Ramos (cell line): ENCODE data around the gene MAJIN.

Experiments used
- in situ Hi-C: fragments of 300-500 bp; cut with MboI; formaldehyde crosslinking; loops from one replicate; pipeline ENCODE4 v1.14.3; 2022; ENCODE audit warnings: low sequenced_read_pairs; ENCODE audit not compliant: unreplicated experiment

Gene MAJIN

DNA sequence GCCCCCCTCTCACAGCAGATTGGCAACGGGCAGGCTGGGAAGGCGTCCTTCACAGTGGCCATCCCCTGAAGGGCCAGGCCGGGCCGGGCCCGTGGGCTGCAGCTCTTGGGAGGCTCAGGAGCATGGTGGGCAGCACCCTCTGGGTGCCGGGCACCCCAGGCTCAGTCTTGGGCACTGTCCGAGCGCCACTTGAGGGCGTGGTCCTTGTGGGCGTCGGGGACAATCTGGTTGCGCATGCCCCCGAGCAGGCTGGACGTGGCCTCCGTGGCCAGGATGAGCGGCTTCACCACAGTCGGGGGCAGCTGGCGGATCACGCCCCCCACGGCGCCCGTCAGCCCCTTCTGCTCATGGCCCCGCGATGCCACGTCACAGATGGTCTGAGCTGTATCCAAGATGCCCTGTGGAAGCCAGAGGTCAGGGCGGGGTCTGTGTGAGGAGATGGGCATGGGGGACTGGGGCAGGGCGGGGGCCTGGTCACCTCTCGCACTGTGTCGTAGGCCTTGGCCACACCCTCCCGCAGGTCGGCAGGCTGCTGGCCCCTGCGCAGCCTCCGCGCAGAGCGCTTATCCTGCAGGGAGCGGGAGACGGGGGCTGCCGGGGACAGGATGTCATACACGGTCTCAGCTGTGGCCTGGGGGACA lies 77.0 kb downstream of the MAJIN start:
- in situ Hi-C loops, result loop anchor here (5.0 kb wide), 1 partner anchor 48 kb away; no protein-coding TSS in a partner anchor

DNA sequence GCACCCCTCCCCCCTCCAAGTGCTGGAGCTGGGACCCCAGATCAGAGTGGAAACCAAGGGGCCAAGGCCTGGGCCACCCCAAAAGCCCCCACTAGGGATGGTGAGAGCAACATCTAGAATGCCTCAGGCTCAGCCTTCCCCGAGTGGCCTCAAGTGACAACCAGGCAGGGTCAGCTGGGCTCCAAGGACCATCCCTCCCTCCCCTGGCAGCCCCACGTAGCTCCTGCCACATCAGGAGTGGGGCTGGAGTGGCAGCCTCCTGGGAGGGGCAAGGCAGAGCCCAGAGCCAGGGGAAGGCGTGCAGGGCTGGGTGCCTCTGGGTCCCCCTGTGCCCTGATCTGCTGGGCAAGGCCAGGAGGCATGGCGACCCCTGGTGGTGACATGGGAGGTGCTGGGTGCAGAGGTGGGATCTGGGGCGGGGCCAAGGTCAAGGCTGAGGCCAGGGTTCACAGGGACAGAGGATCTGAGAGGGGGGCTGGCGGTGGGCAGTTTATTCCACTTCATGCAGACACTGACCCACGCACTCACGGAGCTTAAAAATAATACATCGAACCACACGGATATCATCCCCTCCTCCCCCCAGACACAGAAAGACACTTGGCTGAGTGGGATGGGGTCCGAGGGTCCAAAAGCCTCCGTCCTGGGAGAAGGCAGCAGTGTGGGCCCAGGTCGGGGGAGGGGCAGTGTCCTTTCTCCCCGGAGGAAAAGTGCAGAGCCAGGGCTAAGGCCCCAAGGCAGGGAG lies 77.7 kb downstream of the MAJIN start:
- in situ Hi-C loops, result loop anchor here (5.0 kb wide), 1 partner anchor 47 kb away; no protein-coding TSS in a partner anchor

DNA sequence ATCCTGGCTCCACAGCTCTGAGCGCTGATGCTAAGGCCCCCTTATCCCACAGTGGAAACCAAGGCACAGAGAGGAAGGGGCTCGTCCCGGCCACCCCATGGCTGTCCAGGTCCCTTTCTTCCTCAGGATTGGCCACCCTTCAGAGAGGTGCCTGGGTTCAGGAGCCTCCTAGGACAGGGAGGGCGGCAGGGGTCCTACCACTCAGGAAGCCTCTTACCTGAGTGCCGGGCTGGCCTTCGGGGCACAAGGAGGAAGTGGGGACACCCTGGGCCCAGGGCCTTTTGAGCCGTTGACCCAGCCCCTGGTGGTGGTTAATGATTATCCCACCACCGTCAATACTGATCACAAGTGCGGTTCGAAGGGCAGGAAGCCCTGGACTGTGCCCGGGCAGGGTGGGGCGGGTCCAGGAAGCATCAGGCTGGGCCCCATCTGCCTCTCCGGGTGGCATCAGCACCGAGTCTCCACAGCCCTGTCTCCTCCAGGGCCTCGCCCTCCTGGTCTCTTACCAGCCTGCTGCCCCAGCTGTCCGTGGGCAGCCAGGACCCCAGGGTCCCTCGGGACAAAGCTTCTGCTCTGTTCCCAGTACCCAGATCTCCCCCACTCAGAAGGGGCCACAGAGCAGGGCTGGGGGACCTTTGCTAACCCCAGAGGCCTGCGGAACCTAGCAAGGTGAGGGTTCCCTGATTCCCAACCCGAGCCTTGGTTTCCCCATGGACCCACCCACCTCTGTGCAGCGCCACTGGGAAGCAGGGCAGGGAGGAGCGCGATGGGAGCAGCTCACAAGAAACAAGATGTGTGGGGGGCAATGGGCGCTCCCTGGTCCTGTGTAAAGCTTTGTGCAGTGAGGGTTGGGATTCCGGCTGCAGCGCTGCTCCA lies 78.5 kb downstream of the MAJIN start:
- in situ Hi-C loops, result loop anchor here (5.0 kb wide), 1 partner anchor 46 kb away; no protein-coding TSS in a partner anchor

DNA sequence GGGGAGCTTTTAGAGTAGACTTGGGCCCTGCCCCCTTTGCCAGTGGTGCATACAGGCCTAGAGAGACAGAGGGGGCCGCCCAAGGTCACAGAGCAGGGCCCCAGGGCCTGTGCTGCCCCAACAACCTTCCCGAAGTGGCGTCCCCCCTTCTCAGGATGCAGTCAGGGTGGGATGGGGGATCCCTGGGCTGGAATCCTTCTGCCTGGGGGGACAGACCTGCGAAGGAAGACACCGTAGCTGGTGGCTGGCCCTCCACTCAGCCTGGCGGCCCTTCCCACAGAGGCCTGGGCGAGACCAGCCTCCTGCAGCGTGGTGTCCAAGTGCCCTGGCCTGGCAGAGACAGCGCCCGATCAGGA lies 79.1 kb downstream of the MAJIN start:
- in situ Hi-C loops, result loop anchor here (5.0 kb wide), 1 partner anchor 46 kb away; no protein-coding TSS in a partner anchor

- in situ Hi-C loops, result loop anchor here (5.0 kb wide), 1 partner anchor 45 kb away; no protein-coding TSS in a partner anchor
Measured at GRCh38 chr11:64892411-64892831, 79.5 kb downstream of the MAJIN start.

GRCh38 chr11:64891880-64892279 lies 80.0 kb downstream of the MAJIN start:
- in situ Hi-C loops, result loop anchor here (5.0 kb wide), 1 partner anchor 45 kb away; no protein-coding TSS in a partner anchor

- in situ Hi-C loops, result loop anchor here (5.0 kb wide), 1 partner anchor 44 kb away; no protein-coding TSS in a partner anchor
Measured at GRCh38 chr11:64891215-64891848, 80.6 kb downstream of the MAJIN start.

DNA sequence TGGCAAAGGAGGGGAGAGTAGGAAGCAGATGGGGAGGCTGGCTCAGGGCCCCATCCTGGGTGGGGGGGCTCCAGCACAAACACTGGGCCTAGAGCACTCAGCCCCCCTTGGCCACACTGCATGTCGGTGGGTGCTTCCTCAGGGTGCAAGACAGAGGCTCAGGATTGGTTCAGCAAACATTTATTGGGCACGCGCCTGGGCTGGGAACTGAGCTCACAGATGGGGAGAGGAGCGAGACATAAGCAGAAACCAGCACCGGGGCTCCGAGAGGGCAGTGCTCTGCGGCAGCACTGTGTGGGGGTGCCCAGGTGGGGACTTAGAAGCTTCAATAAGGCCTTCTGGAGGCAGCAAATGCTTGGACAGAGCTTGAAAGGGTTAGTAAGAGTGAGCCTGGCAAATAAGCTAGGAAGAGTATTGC lies 81.4 kb downstream of the MAJIN start:
- in situ Hi-C loops, result loop anchor here (5.0 kb wide), 1 partner anchor 43 kb away; no protein-coding TSS in a partner anchor

DNA sequence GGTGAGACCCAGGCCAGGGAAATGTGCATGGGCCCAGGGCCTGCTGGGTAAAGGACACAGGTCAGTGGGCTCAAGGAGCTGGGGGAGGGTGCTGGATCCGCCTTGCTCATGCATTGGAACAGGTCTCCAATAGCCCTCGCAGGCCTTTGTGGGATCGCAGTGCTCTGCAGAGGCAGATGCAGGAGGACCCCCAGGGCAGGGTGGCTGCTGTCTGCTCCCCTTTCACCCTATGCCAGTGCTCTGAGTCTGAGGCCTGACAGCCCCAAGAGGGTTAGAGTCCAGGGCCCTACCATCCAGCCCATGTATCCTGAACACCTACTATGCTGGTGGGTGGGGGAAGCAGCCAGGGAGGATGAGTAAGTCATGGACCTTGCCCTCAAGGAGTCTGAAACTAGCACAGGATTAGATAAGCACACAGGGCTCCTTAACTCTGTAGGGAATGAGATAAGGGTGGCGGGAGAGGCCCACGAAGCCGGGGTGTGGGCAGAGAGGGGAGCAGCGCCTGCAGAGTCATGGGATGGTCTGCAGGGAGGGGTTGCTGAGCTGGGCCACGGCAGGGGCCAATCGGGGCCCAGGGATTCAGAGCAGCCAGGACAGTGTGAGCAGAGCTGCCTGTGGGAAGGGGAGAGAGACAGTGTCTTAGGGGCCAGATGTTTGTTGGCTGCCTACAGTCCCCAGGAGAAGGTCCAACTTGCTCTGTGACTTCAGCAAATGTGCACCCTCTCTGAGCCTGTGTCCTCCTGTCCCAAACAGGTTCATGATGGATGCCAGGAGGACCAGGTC lies 83.0 kb downstream of the MAJIN start:
- in situ Hi-C loops, result no loop called here

DNA sequence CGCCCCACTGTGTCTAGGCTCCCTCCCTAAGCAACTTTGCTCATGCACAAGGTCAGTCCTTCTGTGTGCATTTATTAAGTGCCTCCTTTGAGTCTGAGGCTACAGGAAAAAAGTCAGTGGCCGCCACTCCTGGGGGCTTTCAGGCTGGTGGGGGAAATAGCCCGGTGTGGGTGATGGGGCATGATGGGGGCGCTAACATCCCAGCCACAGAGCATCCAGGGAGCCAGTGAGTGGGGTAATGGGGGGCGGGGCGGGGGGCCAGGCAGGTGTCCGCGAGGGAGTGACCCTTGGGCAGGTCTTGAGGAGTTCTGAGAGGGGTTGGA lies 83.5 kb downstream of the MAJIN start:
- in situ Hi-C loops, result no loop called here
